GM12873 (cell line): ENCODE measurements around the gene SLC25A6.

Experiments used
- CTCF ChIP-seq: IDR thresholded peaks from 2 replicates; pipeline ENCODE4 v1.5.1; 2012; ENCODE audit warnings: low read depth, mild to moderate bottlenecking, moderate library complexity, low read length, control low read depth; ENCODE audit not compliant: insufficient read depth; ENCODE audit errors: missing control alignments

Gene SLC25A6

GRCh38 chrX:1391707-1392375 lies at the start of gene SLC25A6:
Gene SLC25A6, minus strand, starts transcription at chrX:1392113. Its CDS starts 104 bp downstream, at chrX:1392009.
- peak; percentile 15 for TF ChIP-seq CTCF

- TF ChIP-seq CTCF = no peak
Observed at GRCh38 chrX:1440506-1440905, 48.6 kb upstream of the SLC25A6 start.

GRCh38 chrX:1435241-1435895 lies 43.5 kb upstream of the SLC25A6 start:
- TF ChIP-seq CTCF = no peak

- TF ChIP-seq CTCF = no peak
Observed at GRCh38 chrX:1434871-1435240, 42.9 kb upstream of the SLC25A6 start.

GRCh38 chrX:1433646-1434357 lies 41.9 kb upstream of the SLC25A6 start:
- no peak for TF ChIP-seq CTCF

- no peak for TF ChIP-seq CTCF
Observed at GRCh38 chrX:1430451-1430850, 38.5 kb upstream of the SLC25A6 start.

- no peak for TF ChIP-seq CTCF
Observed at GRCh38 chrX:1427756-1428155, 35.8 kb upstream of the SLC25A6 start.
